ENCODE data around the gene ZPBP. TPM values are rescaled to one million over a fixed set of nuclear protein-coding genes. Genes with fewer than 3 reads are reported as not detected.

The ZPBP gene
- total and polyA plus RNA-seq, 2 of the 4 experiments (the other 2 are of a cell fraction): not detected

- Histone ChIP-seq H2AK5ac (ENCODE audit: low read depth, low read length) (no peak overlapping the region), H3K27me3 (ENCODE audit: control insufficient read depth, insufficient read depth, low read length) (no peaks in the 10 kb centered on the region), H2AK9ac (replicated peaks; ENCODE audit: low read depth, low read length, poor library complexity) (no peak overlapping the region), H3K4me3 (ENCODE audit: insufficient read depth, low read depth, low read length) (no peak overlapping the region), H4K20me1 (ENCODE audit: insufficient read depth, low read length) (no peaks in the 10 kb centered on the region), H2BK5ac (ENCODE audit: low read depth, low read length, poor library complexity, severe bottlenecking) (no peak overlapping the region), H3K79me1 (ENCODE audit: low read depth in 1 of 2, low read length in 2 of 2) (no peaks in the 10 kb centered on the region), H4K8ac (ENCODE audit: low read depth in 2 of 2, low read length in 2 of 2) (no peak overlapping the region), H3K14ac (replicated peaks; ENCODE audit: low read depth, low read length) (no peak overlapping the region), H3K4ac (ENCODE audit: low read depth, low read length) (no peak overlapping the region), H3K4me2 (ENCODE audit: low read depth, low read length) (no peak overlapping the region), H4K5ac (ENCODE audit: low read depth, low read length) (no peak overlapping the region), H3K9ac (ENCODE audit: low read depth, low read length) (no peak overlapping the region), H3K56ac (ENCODE audit: extremely low read depth, insufficient read depth, low read length) (no peak overlapping the region), H3K9me1 (ENCODE audit: insufficient read depth, low read length) (no peaks in the 10 kb centered on the region), H3K36me3 (ENCODE audit: control insufficient read depth, insufficient read depth, low read length) (no peaks in the 10 kb centered on the region), H2AFZ (replicated peaks; ENCODE audit: low read length, poor library complexity) (no peak overlapping the region), H4K91ac (ENCODE audit: insufficient read depth, low read depth, low read length) (no peak overlapping the region), H2BK120ac (ENCODE audit: low read depth, low read length) (no peak overlapping the region), H3K4me1 (ENCODE audit: control insufficient read depth, insufficient read depth, low read length) (no peaks in the 10 kb centered on the region), H2BK15ac (ENCODE audit: low read depth, low read length) (no peak overlapping the region), H3K18ac (ENCODE audit: low read depth, low read length) (no peak overlapping the region), H3K9me3 (ENCODE audit: control insufficient read depth, insufficient read depth, low read length) (no peaks in the 10 kb centered on the region; the same call in 1 of the 2 replicates), H3K27ac (ENCODE audit: insufficient read depth, low read length) (no peak overlapping the region), H2BK20ac (ENCODE audit: low read depth, low read length) (no peak overlapping the region), H3K23ac (ENCODE audit: low read depth, low read length) (no peak overlapping the region)
- in situ Hi-C loops (cut with MboI; ENCODE audit: low sequenced_read_pairs): no loop called here
- TF ChIP-seq SMC3 (IDR thresholded peaks at IDR 0.05; ENCODE audit: low read depth, low read length) (no peak), FOS (IDR thresholded peaks at IDR 0.05; ENCODE audit: low read depth, low read length) (no peak), CHD1 (IDR thresholded peaks at IDR 0.05; ENCODE audit: low read depth, low read length) (no peak), USF2 (IDR thresholded peaks at IDR 0.05; ENCODE audit: low read depth, low read length) (no peak), BHLHE40 (IDR thresholded peaks at IDR 0.05; ENCODE audit: low read depth, low read length) (no peak), POLR2A (IDR thresholded peaks at IDR 0.05; ENCODE audit: low read depth, low read length) (no peak), RCOR1 (IDR thresholded peaks at IDR 0.05; ENCODE audit: insufficient replicate concordance, low read length) (no peak), MAFK (IDR thresholded peaks at IDR 0.05; ENCODE audit: low read depth, low read length) (no peak), RFX5 (IDR thresholded peaks at IDR 0.05; ENCODE audit: low read depth, low read length) (no peak), CEBPB (IDR thresholded peaks at IDR 0.05; ENCODE audit: low read depth, low read length) (no peak), CTCF (conservative IDR thresholded peaks at IDR 0.05; ENCODE audit: low read depth, low read length) (no peak), RAD21 (IDR thresholded peaks at IDR 0.05; ENCODE audit: low read length) (no peak), MAZ (IDR thresholded peaks at IDR 0.05; ENCODE audit: borderline replicate concordance, low read depth, low read length) (no peak), NFE2L2 (IDR thresholded peaks at IDR 0.05; ENCODE audit: low read depth, low read length) (no peak), ELK1 (IDR thresholded peaks at IDR 0.05; ENCODE audit: borderline replicate concordance, low read depth, low read length) (no peak), MXI1 (IDR thresholded peaks at IDR 0.05; ENCODE audit: borderline replicate concordance, low read depth, low read length) (no peak)
- dilution Hi-C loops (cut with HindIII; ENCODE audit: low sequenced_read_pairs, unreplicated experiment): no loop called here
- no TSS peak for BruUV-seq (replicated peaks)
- no CpG with 5 or more reads among the region's 3 CpGs for WGBS, 2 experiments (ENCODE audit: extremely low coverage in 2 of 2, insufficient read length in 1 of 2)
- ChIA-PET POLR2A (ENCODE audit: unreplicated experiment) (no interaction called here), CTCF (no interaction called here)
- DNase-seq (no peak), ATAC-seq (ENCODE audit: low read depth) (no peak)
- intact Hi-C loops (cut with micrococcal nuclease): no loop called here
Observed at GRCh38 chr7:50022451-50022850, 70.6 kb downstream of the ZPBP start.

Data from IMR-90 (cell line).